HG03439 (cell line): ENCODE measurements around the gene RPS8.
"Not testable (repeated sequence)": the region's sequence is repeated elsewhere in the genome, so short reads cannot be mapped to it uniquely, and the experiment has no call there.

Experiments
- ATAC-seq: cut with Tn5 transposase; IDR thresholded peaks from one replicate; pipeline ENCODE4 v1.9.1; 2021; ENCODE audit warnings: mild to moderate bottlenecking, moderate library complexity; ENCODE audit not compliant: unreplicated experiment

The RPS8 gene

GRCh38 chr1:44819196-44819607 is 43.9 kb downstream of the RPS8 start:
- no peak for ATAC-seq

- ATAC-seq = peak; percentile 79
Observed at GRCh38 chr1:44819608-44820327, 44.4 kb downstream of the RPS8 start.

DNA sequence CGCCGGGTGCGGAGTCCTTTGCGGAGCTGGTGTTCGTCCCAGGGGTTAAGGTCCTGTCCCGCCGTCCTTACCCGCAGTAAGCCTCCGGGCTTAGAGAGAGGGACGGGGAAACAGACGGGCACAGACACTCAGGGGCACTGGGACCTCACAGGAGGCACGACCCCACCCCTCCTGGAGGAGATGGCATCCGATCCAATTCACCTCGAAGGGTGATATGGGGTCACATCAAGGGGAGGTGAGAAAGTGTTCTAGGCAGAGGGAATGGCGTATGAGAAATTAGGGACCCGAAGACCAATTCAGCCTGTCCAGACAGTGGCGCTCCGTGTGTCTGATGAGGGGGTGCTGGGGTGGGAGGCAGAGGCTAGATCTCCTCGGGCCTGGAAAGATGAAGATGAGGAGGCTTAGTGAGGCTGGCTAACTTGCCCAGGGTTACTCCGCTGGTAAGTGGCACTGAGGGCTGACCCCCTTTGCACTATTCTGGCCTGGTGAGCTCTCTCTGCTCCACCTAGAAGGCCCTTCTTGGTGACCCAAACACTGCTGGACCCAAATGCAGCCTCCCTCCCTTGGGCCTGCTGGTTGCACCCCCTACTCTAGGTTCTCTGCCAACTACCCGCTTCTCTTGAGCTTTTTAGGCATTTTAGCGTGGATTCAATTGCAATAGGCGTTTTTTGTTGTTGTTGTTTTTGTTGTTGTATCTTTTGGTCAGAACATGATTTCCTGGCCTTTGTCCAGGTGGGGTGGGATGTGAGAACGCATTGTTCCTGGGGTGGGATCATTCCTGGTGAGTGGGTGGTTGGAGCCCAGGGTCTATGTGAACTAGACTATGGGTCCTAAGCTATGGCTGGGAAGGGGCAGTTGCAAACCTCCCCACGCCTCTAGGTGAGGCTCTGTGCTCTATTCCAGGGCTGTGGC is 45.2 kb downstream of the RPS8 start:
- ATAC-seq = no peak

- ATAC-seq = no peak
Observed at GRCh38 chr1:44821240-44821715, 45.9 kb downstream of the RPS8 start.

DNA sequence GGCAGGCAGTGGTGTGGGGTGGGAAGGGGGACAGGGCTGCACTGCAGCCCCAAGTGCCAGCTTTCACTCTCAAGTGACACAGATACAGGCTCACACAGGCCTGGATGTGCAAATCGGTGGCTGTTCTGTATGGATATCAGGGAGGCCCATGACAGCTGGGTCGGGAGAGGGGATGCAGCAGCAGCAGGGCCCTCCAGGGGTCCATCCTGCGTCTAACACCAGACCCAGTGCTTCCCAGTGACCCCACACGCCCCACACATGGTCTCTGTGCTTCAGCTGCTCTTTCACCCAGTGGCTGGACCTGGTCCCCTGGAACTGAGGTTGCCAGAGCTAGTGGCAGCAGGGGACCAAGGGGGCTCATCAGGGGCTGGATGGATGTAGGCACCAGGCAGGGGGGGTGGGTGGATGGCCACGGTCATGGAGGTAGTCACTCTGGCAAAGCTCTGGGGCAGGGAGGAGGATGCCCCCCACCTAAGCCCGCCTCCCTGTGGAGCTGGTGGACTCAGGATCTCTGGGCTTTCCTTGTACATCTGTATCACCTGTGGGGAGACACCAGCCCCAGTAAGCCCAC is 46.9 kb downstream of the RPS8 start:
- no peak for ATAC-seq

DNA sequence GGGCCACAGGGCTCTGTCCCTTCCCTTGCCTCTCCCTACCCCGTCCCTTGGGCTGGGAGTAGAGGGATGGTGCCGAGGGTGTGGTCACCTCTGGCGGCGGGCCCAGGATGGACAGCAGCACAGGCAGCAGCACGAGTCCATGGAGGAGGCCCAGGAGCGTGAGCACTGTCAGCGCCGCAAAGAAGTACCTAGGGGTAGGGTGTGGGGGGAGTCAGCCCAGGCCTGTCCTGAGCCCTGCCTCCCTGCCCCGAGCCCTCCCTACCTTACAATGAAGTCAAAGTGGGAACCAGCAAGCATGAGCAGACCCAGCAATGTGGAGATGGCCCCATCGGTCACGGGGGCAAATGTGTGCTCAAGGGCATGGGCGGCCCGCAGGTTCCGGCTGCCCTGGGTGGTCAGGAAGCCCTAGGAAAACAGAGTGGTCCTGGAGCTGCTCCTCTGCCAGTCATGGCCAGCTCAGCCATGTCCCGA is 47.7 kb downstream of the RPS8 start:
- ATAC-seq = no peak

DNA sequence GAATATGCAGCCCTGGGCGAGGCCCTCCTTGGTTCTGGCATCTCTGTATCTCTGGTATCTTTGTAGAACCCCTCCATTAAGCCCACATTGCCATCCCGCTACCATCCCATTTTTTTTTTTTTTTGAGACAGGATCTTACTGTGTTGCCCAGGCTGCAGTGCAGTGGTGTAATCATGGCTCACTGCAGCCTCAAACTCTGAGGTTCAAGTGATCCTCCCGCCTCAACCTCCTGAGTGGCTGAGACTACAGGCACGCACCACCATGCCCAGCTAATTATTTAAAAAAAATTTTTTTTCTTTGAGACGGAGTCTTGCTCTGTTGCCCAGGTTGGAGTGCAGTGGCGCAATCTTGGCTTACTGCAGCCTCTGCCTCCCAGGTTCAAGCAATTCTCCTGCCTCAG is 49.1 kb downstream of the RPS8 start:
- not testable (repeated sequence) for ATAC-seq

DNA sequence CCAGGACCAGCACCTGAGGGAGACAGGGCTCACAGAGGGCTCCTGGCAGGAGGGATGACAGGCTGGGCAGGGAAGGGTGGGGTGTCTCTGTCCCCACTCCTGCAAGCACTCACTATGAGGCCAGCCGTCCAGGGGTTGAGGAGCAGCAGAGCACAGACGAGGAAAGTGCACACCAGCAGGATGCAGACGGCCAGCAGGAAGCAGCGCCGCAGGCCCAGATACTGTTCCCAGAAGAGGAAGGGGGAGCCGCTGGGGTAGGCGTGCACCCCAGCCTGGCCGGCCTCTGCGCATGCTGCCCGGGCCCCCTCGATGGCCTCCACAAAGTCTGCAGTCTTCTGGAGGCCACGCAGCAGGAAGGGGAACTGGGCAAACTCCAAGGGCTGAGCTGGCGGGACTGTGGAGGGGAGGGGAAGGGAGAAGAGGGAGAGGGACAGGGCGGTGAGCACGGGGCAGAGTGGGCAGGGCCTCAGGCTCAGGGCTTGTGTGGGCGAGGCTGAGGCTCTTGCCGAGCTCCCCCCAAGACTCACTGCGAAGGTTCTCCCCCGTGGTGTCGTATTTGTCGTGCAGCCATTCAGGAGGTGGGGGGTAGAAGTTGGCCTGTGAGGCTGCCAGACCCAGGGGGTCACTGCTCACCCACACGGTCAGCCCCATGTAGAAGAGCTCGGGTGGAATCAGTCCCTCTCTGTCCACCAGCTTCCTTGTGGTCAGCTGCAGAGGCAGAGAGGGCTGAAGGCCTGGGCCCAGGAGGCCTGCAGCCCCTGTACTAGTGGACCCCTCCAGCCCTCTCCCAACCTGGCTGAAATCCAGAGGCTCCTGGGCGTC is 51.2 kb downstream of the RPS8 start:
- no peak for ATAC-seq

- no peak for ATAC-seq
Observed at GRCh38 chr1:44827197-44828002, 52.1 kb downstream of the RPS8 start.

DNA sequence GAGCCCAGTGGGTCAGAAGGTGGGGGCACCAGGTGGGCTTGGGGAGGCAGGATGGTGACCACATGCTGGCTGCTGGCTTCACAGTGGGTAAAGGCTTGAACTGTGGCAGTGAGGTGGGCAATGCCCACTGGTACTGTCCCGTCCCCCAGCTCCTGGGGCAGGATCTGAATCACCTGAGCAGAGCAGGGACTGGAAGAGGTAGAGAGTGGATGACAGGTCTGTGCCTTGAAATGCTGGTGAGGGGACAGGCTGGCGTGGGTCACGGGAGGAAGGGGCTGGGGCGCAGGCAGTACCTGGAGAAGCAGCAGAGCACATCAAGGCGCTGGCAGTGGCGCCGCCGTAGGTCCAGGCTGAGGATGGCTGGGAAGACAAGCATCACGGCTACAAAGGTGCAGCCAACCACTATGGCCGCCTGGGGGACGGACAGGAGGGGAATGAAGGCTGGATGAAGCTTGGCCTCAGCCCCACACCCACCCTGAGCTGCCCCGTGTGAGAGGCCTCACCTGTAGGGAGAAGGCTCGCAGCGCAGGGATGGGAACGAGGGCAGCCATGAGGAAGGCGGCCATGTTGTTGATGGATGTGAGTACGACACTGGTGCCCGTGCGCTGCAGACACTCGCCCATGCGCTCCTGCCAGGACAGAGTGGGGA is 52.8 kb downstream of the RPS8 start:
- ATAC-seq = no peak
